Keratinocyte (primary cell): ENCODE results near the gene HLA-DOB. TPM values are rescaled to one million over a fixed set of nuclear protein-coding genes. Genes with fewer than 3 reads are reported as not detected.

Experiments
- DNase-seq: peaks from one replicate; pipeline ENCODE4 v3.0.0-alpha.2; 2011; ENCODE audit warnings: low read depth, missing footprints, low spot score
- FAIRE-seq: peaks from 2 replicates; lab custom pipeline; 2011; peaks lifted over from hg19 to GRCh38; lab: Jason Lieb, UNC
- H2AFZ ChIP-seq: 2 replicates; pipeline ENCODE4 v1.6.0; 2012; ENCODE audit warnings: low read length, control low read depth, inconsistent platforms; ENCODE audit not compliant: control insufficient read depth
- H3K27ac ChIP-seq: 2 replicates; pipeline ENCODE4 v1.5.1; 2011; ENCODE audit warnings: low read length; ENCODE audit not compliant: control insufficient read depth, insufficient read depth
- H3K27me3 ChIP-seq: 3 replicates; pipeline ENCODE4 v1.6.0; 2011; ENCODE audit warnings: low read length; ENCODE audit not compliant: control insufficient read depth, insufficient read depth; ENCODE audit errors: extremely low read depth
- H3K36me3 ChIP-seq, 2 experiments: 2 replicates in 1 of 2; 3 replicates in 1 of 2; pipeline ENCODE4 v1.5.1; 2011; ENCODE audit warnings: low read length in 2 of 2, mild to moderate bottlenecking in 1 of 2; ENCODE audit not compliant: control insufficient read depth in 2 of 2, insufficient read depth in 2 of 2; ENCODE audit errors: extremely low read depth in 1 of 2
- H3K4me1 ChIP-seq: 3 replicates; pipeline ENCODE4 v1.5.1; 2011; ENCODE audit warnings: low read length; ENCODE audit not compliant: control insufficient read depth, insufficient read depth; ENCODE audit errors: extremely low read depth
- H3K4me2 ChIP-seq: 3 replicates; pipeline ENCODE4 v1.6.0; 2011; ENCODE audit warnings: low read depth, low read length; ENCODE audit not compliant: control insufficient read depth, insufficient read depth; ENCODE audit errors: extremely low read depth
- H3K4me3 ChIP-seq, 3 experiments: fragments of 200-600 bp in 1 of 3; sonication (generic) in 1 of 3; 2 replicates in 2 of 3; 3 replicates in 1 of 3; pipeline ENCODE4 v1.5.1; 2011 to 2016; ENCODE audit warnings: low read length in 3 of 3, mild to moderate bottlenecking in 3 of 3, control low read depth in 2 of 3, inconsistent platforms in 1 of 3, low read depth in 1 of 3, mixed read lengths in 1 of 3, mixed run types in 1 of 3, moderate library complexity in 1 of 3; ENCODE audit not compliant: control insufficient read depth in 2 of 3, insufficient read depth in 2 of 3; ENCODE audit errors: extremely low read depth in 1 of 3
- H3K79me2 ChIP-seq: 2 replicates; pipeline ENCODE4 v1.6.0; 2012; ENCODE audit warnings: low read length; ENCODE audit not compliant: control insufficient read depth, insufficient read depth
- H3K9ac ChIP-seq: 3 replicates; pipeline ENCODE4 v1.6.0; 2011; ENCODE audit warnings: low read length; ENCODE audit not compliant: control insufficient read depth, insufficient read depth; ENCODE audit errors: extremely low read depth
- H3K9me1 ChIP-seq: 3 replicates; pipeline ENCODE4 v1.6.0; 2011; ENCODE audit warnings: low read length; ENCODE audit not compliant: control insufficient read depth, insufficient read depth; ENCODE audit errors: extremely low read depth
- H3K9me3 ChIP-seq: 2 replicates; pipeline ENCODE4 v1.5.1; 2012; ENCODE audit warnings: low read depth, low read length; ENCODE audit not compliant: control insufficient read depth
- H4K20me1 ChIP-seq: 3 replicates; pipeline ENCODE4 v1.6.0; 2011; ENCODE audit warnings: low read length; ENCODE audit not compliant: control insufficient read depth, insufficient read depth; ENCODE audit errors: extremely low read depth
- EZH2 ChIP-seq: IDR thresholded peaks from one replicate; pipeline ENCODE4 v1.6.1; 2012; ENCODE audit warnings: inconsistent platforms, mild to moderate bottlenecking, low read length, moderate library complexity
- dilution Hi-C: fragments of 300-500 bp; cut with MboI; formaldehyde crosslinking; loops from one replicate; pipeline ENCODE4 v1.7.0; 2020; ENCODE audit warnings: low sequenced_read_pairs; ENCODE audit not compliant: extremely low pct_ligation_motif_present
- polyA plus RNA-seq, 5 experiments: library from polyadenylated mRNA; depleted of rRNA in 3 of 5; stranded (reverse) in 3 of 5; stranded (forward) in 1 of 5; unstranded in 1 of 5; fragments of >200 nt; gene quantifications; 1 replicate in 1 of 5; 2 replicates in 3 of 5; 3 replicates in 1 of 5; pipeline versions ENCODE4 v1.2.1 to v1.2.3, GENCODE V29; 2011 to 2012; ENCODE audit warnings: missing spikeins in 2 of 5, low read depth in 1 of 5, low replicate concordance in 1 of 5
- TF ChIP-seq, protein P1 (sequence below), 3 experiments: IDR thresholded peaks in 1 of 3; conservative IDR thresholded peaks in 1 of 3; optimal IDR thresholded peaks in 1 of 3; 2 replicates in 2 of 3; 3 replicates in 1 of 3; pipeline versions ENCODE3 to v1.5.1; 2011; ENCODE audit warnings: low read length in 3 of 3, mild to moderate bottlenecking in 3 of 3, moderate library complexity in 2 of 3, control low read depth in 1 of 3, inconsistent platforms in 1 of 3; ENCODE audit not compliant: insufficient read depth in 2 of 3; ENCODE audit errors: extremely low read depth in 1 of 3

HLA-DOB gene
- polyA plus RNA-seq, 1 donor (not counting 4 experiments of a cell fraction or from before 2014, with no cell fraction given) = 12.5 TPM

DNA sequence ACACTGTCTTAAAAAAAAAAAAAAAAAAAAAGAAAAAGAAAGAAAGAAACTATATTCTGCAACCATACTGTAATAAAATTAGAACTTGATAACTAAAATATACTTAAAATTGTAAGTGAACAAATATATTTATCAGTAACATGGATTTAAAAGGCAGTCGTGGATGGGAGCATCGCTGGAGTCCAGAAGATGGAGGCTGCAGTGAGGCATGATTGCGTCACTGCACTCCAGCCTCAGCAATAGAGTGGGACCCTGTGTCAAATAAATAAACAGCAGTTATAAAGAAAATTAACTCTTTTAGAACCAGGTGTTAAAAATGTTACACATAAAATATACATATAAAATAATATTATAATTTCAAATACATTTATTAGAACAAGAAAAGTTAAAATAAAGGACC is 45.9 kb upstream of the HLA-DOB start:
- dilution Hi-C loops = no loop called here
- Histone ChIP-seq H4K20me1 (no peaks in the 10 kb centered on the region), H3K27me3 (no peaks in the 10 kb centered on the region), H3K4me1 (peaks cover 14% of the 10 kb centered on the region), H3K9me1 (no peaks in the 10 kb centered on the region), H3K4me3 (no peak overlapping the region), H3K79me2 (no peaks in the 10 kb centered on the region), H3K9ac (no peak overlapping the region), H3K4me2 (no peak overlapping the region), H2AFZ (no peak overlapping the region), H3K9me3 (no peaks in the 10 kb centered on the region), H3K36me3 (no peaks in the 10 kb centered on the region), H3K27ac (no peak overlapping the region)
- FAIRE-seq (no peak), DNase-seq (no peak)
- TF ChIP-seq, protein P1, sequence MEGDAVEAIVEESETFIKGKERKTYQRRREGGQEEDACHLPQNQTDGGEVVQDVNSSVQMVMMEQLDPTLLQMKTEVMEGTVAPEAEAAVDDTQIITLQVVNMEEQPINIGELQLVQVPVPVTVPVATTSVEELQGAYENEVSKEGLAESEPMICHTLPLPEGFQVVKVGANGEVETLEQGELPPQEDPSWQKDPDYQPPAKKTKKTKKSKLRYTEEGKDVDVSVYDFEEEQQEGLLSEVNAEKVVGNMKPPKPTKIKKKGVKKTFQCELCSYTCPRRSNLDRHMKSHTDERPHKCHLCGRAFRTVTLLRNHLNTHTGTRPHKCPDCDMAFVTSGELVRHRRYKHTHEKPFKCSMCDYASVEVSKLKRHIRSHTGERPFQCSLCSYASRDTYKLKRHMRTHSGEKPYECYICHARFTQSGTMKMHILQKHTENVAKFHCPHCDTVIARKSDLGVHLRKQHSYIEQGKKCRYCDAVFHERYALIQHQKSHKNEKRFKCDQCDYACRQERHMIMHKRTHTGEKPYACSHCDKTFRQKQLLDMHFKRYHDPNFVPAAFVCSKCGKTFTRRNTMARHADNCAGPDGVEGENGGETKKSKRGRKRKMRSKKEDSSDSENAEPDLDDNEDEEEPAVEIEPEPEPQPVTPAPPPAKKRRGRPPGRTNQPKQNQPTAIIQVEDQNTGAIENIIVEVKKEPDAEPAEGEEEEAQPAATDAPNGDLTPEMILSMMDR (optimal IDR thresholded peaks at IDR 0.05 in 1 of 3, IDR thresholded peaks at IDR 0.05 in 1 of 3, conservative IDR thresholded peaks at IDR 0.05 in 1 of 3; ENCODE audit: extremely low read depth in 1 of 3, insufficient read depth in 2 of 3, low read length in 3 of 3) = no peak
- no peak for TF ChIP-seq EZH2

DNA sequence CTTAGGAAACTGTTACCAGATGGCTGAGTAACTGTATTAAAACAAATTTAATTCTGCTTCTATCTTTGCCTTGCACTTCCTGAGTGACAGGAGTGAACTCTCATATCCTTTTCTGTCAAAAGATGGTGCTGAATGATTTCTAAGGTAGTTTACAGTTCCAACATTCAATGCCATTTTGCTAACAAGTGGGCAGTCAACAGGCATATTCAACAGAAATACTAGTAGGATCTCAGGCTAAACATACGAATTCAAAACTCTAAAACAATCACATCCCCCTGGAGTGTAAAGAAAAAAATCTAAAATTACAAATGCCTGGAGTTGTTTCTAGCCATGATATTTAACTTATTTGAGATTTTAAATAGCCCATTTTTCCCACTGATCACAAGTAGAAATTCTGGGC is 43.9 kb upstream of the HLA-DOB start:
- Histone ChIP-seq H3K9ac (peak overlapping the region; percentile 52), H3K9me1 (no peaks in the 10 kb centered on the region), H3K36me3 (no peaks in the 10 kb centered on the region), H2AFZ (no peak overlapping the region), H3K4me3 (peak overlapping the region in 1 of 3 experiments; percentile 7), H3K79me2 (no peaks in the 10 kb centered on the region), H3K27me3 (no peaks in the 10 kb centered on the region), H3K9me3 (no peaks in the 10 kb centered on the region), H3K4me1 (peaks cover 19% of the 10 kb centered on the region), H3K27ac (peak overlapping the region; percentile 70), H3K4me2 (peak overlapping the region; percentile 67), H4K20me1 (no peaks in the 10 kb centered on the region)
- dilution Hi-C loops = no loop called here
- no peak for TF ChIP-seq EZH2
- TF ChIP-seq, protein P1 (optimal IDR thresholded peaks at IDR 0.05 in 1 of 3, IDR thresholded peaks at IDR 0.05 in 1 of 3, conservative IDR thresholded peaks at IDR 0.05 in 1 of 3; ENCODE audit: extremely low read depth in 1 of 3, insufficient read depth in 2 of 3, low read length in 3 of 3) = no peak
- DNase-seq (no peak), FAIRE-seq (no peak)
